Measurements from ENCODE around the gene TASP1. TPM values are rescaled to one million over a fixed set of nuclear protein-coding genes. Genes with fewer than 3 reads are reported as not detected.

TASP1 gene
- total RNA-seq, 1 donor from 2014 or later, result 7.7 TPM

- no peak for TF ChIP-seq CTCF (conservative IDR thresholded peaks at IDR 0.05)
- Mint-ChIP-seq H3K27me3 (ENCODE audit: low read depth) (no peaks in the 10 kb centered on the region), H3K36me3 (ENCODE audit: low read depth) (peaks cover 6% of the 10 kb centered on the region), H3K4me3 (no peak overlapping the region), H3K27ac (ENCODE audit: unreplicated experiment) (no peak overlapping the region), H3K4me1 (no peaks in the 10 kb centered on the region), H3K9me3 (peaks cover 7% of the 10 kb centered on the region)
- no peak for DNase-seq (ENCODE audit: low read depth, low spot score)
Measured at GRCh38 chr20:13442986-13443385, 195.7 kb downstream of the TASP1 start.

GRCh38 chr20:13441388-13441787, 197.3 kb downstream of the TASP1 start:
- DNase-seq (ENCODE audit: low read depth, low spot score), result no peak
- Mint-ChIP-seq H3K4me3 (no peak overlapping the region), H3K27me3 (ENCODE audit: low read depth) (no peaks in the 10 kb centered on the region), H3K27ac (ENCODE audit: unreplicated experiment) (no peak overlapping the region), H3K36me3 (ENCODE audit: low read depth) (peaks cover 6% of the 10 kb centered on the region), H3K4me1 (no peaks in the 10 kb centered on the region), H3K9me3 (peaks cover 7% of the 10 kb centered on the region)
- TF ChIP-seq CTCF (conservative IDR thresholded peaks at IDR 0.05), result no peak

- Mint-ChIP-seq H3K27ac (ENCODE audit: unreplicated experiment) (no peak overlapping the region), H3K9me3 (peaks cover 7% of the 10 kb centered on the region), H3K4me1 (no peaks in the 10 kb centered on the region), H3K27me3 (ENCODE audit: low read depth) (no peaks in the 10 kb centered on the region), H3K36me3 (ENCODE audit: low read depth) (peaks cover 10% of the 10 kb centered on the region), H3K4me3 (no peak overlapping the region)
- DNase-seq (ENCODE audit: low read depth, low spot score), result no peak
- no peak for TF ChIP-seq CTCF (conservative IDR thresholded peaks at IDR 0.05)
Measured at GRCh38 chr20:13436530-13436929, 202.2 kb downstream of the TASP1 start.

- no peaks in the 10 kb centered on the region for H3K27me3 Mint-ChIP-seq (ENCODE audit: low read depth)
- no peak for TF ChIP-seq CTCF (conservative IDR thresholded peaks at IDR 0.05)
- H3K27ac Mint-ChIP-seq (ENCODE audit: unreplicated experiment), result no peak overlapping the region
- no peaks in the 10 kb centered on the region for H3K9me3 Mint-ChIP-seq
- no peak overlapping the region for H3K4me3 Mint-ChIP-seq
- H3K36me3 Mint-ChIP-seq (ENCODE audit: low read depth), result peaks cover 7% of the 10 kb centered on the region
- H3K4me1 Mint-ChIP-seq, result no peaks in the 10 kb centered on the region
- no peak for DNase-seq (ENCODE audit: low read depth, low spot score)
Measured at GRCh38 chr20:13432126-13432525, 206.6 kb downstream of the TASP1 start.

GRCh38 chr20:13430346-13431002, 208.3 kb downstream of the TASP1 start:
- no peak overlapping the region for H3K27ac Mint-ChIP-seq (ENCODE audit: unreplicated experiment)
- H3K9me3 Mint-ChIP-seq, result no peaks in the 10 kb centered on the region
- H3K36me3 Mint-ChIP-seq (ENCODE audit: low read depth), result peaks cover 7% of the 10 kb centered on the region
- no peaks in the 10 kb centered on the region for H3K27me3 Mint-ChIP-seq (ENCODE audit: low read depth)
- DNase-seq (ENCODE audit: low read depth, low spot score), result no peak
- TF ChIP-seq CTCF (conservative IDR thresholded peaks at IDR 0.05), result no peak
- no peak overlapping the region for H3K4me3 Mint-ChIP-seq
- H3K4me1 Mint-ChIP-seq, result no peaks in the 10 kb centered on the region
